ENCODE data around the gene NUP160. TPM values are rescaled to one million over a fixed set of nuclear protein-coding genes. Genes with fewer than 3 reads are reported as not detected.

NUP160 gene
- total and polyA plus RNA-seq, 2 of the 8 experiments (the other 6 are each of a cell fraction or from before 2014, with no cell fraction given) = 44.6 to 100 TPM

- H3K79me2 ChIP-seq (ENCODE audit: control insufficient read depth in 1 of 2, insufficient read depth in 2 of 2, low read length in 2 of 2) = peaks cover 0 to 13% of the 10 kb centered on the region in 2 experiments; a peak in 2 of 4 replicates
- TF ChIP-seq EGR1 (IDR thresholded peaks at IDR 0.05; ENCODE audit: borderline replicate concordance, low read depth, low read length) (no peak), SP4 (IDR thresholded peaks at IDR 0.05; ENCODE audit: low read length) (no peak), KDM4A (IDR thresholded peaks at IDR 0.05; ENCODE audit: low read depth, low read length, severe bottlenecking) (no peak), BACH1 (IDR thresholded peaks at IDR 0.05; ENCODE audit: low read length) (no peak), KDM1A (IDR thresholded peaks at IDR 0.05; ENCODE audit: borderline replicate concordance, low read length) (no peak)
- TF ChIP-seq, protein P1, sequence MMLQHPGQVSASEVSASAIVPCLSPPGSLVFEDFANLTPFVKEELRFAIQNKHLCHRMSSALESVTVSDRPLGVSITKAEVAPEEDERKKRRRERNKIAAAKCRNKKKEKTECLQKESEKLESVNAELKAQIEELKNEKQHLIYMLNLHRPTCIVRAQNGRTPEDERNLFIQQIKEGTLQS (IDR thresholded peaks at IDR 0.05; ENCODE audit: insufficient read depth, low read depth, low read length) = no peak
- POLR2A ChIA-PET (ENCODE audit: partially characterized antibody) = interaction anchor here (0.6 to 1.6 kb wide), 4 partner anchors 9 to 41 kb away, joined by 3 to 7 read pairs (median 4); partner anchors contain the start of gene AGBL2
Observed at GRCh38 chr11:47756208-47756607, 91.9 kb downstream of the NUP160 start.

More at GRCh38 chr11:47756208-47756607, 91.9 kb downstream of the NUP160 start:
- Histone ChIP-seq H3K4me3 (ENCODE audit: extremely low read depth in 1 of 4, insufficient read depth in 2 of 4, low read depth in 3 of 4, low read length in 4 of 4) (no peak overlapping the region), H2AFZ (ENCODE audit: low read length) (no peak overlapping the region), H3K9ac (replicated peaks in 1 of 4; ENCODE audit: extremely low read depth in 1 of 4, low read depth in 3 of 4, low read length in 3 of 4) (no peak overlapping the region), H3K23ac (ENCODE audit: insufficient read length) (no peak overlapping the region), H3K18ac (ENCODE audit: extremely low read depth, low read length) (no peak overlapping the region), H3K27ac (ENCODE audit: low read depth, low read length) (no peak overlapping the region), H4K91ac (replicated peaks; ENCODE audit: insufficient read length, low read length) (no peak overlapping the region), H3K4me1 (replicated peaks in 1 of 4; ENCODE audit: control insufficient read depth in 3 of 4, insufficient read depth in 4 of 4, low read length in 3 of 4) (no peaks in the 10 kb centered on the region), H3K9me3 (ENCODE audit: insufficient read depth in 2 of 2, low read depth in 1 of 2, low read length in 1 of 2) (no peaks in the 10 kb centered on the region), H3K79me1 (ENCODE audit: low read depth, low read length) (peaks cover 3% of the 10 kb centered on the region; the same call in 1 of the 2 replicates), H3K14ac (ENCODE audit: insufficient read length) (no peak overlapping the region), H4K5ac (ENCODE audit: insufficient read length, low read depth, low read length) (no peak overlapping the region), H3K36me3 (ENCODE audit: control insufficient read depth in 2 of 4, insufficient read depth in 4 of 4, low read length in 3 of 4) (peaks cover 27 to 81% (median 54%) of the 10 kb centered on the region in 4 experiments), H3K56ac (replicated peaks; ENCODE audit: insufficient read length, low read depth, low read length) (no peak overlapping the region), H4K20me1 (replicated peaks in 1 of 2; ENCODE audit: control insufficient read depth in 1 of 2, insufficient read depth in 2 of 2, low read length in 2 of 2) (peaks cover 0 to 6% of the 10 kb centered on the region in 2 experiments), H2AK5ac (ENCODE audit: low read depth, low read length) (no peak overlapping the region), H3K4ac (replicated peaks; ENCODE audit: insufficient read length, low read depth, low read length) (no peak overlapping the region), H2BK15ac (ENCODE audit: low read length) (no peak overlapping the region), H2BK20ac (ENCODE audit: low read length) (no peak overlapping the region), H3K4me2 (ENCODE audit: insufficient read depth in 1 of 2, low read depth in 2 of 2, low read length in 2 of 2) (no peak overlapping the region), H3K27me3 (replicated peaks in 1 of 4; ENCODE audit: control insufficient read depth in 3 of 4, extremely low read depth in 1 of 4, insufficient read depth in 3 of 4, low read length in 3 of 4) (no peaks in the 10 kb centered on the region), H3K23me2 (ENCODE audit: low read depth, low read length) (no peaks in the 10 kb centered on the region), H2BK120ac (replicated peaks; ENCODE audit: low read depth, low read length) (no peak overlapping the region), H2BK12ac (ENCODE audit: low read depth, low read length) (no peak overlapping the region), H4K8ac (ENCODE audit: extremely low read depth, insufficient read depth, low read length) (no peak overlapping the region), H2BK5ac (ENCODE audit: low read depth, low read length) (no peak overlapping the region)
- WGBS, 2 experiments (ENCODE audit: extremely low coverage in 1 of 2, insufficient coverage in 1 of 2, insufficient read length in 1 of 2, insufficient replicate concordance in 2 of 2, low coverage in 1 of 2, low lambda C conversion rate in 2 of 2, missing lambda C conversion rate in 1 of 2) = 96% methylated on average over 4 of the region's 4 CpGs; no CpG with 5 or more reads in 1 of the 2 experiments
- no peak for DNase-seq (ENCODE audit: low read depth in 1 of 2, low spot score in 2 of 2)
- FAIRE-seq = no peak
- CTCF ChIA-PET (ENCODE audit: partially characterized antibody) = no interaction called here
